HG03066 (cell line): ENCODE data around the gene CXorf65.

Experiments used
- ATAC-seq: cut with Tn5 transposase; IDR thresholded peaks from one replicate; pipeline ENCODE4 v1.9.1; 2021; ENCODE audit warnings: low read depth; ENCODE audit not compliant: unreplicated experiment

The CXorf65 gene

GRCh38 chrX:71106427-71106826 is at the start of gene CXorf65:
Gene CXorf65, minus strand, starts transcription at chrX:71106740. Its CDS starts 184 bp downstream, at chrX:71106556.
- no peak for ATAC-seq

- ATAC-seq, result no peak
Observed at GRCh38 chrX:71154641-71155040, 48.1 kb upstream of the CXorf65 start.

- no peak for ATAC-seq
Observed at GRCh38 chrX:71154196-71154595, 47.7 kb upstream of the CXorf65 start.

GRCh38 chrX:71151366-71151765 is 44.8 kb upstream of the CXorf65 start:
- no peak for ATAC-seq

- no peak for ATAC-seq
Observed at GRCh38 chrX:71148278-71148663, 41.7 kb upstream of the CXorf65 start.

- no peak for ATAC-seq
Observed at GRCh38 chrX:71147496-71148277, 41.1 kb upstream of the CXorf65 start.

GRCh38 chrX:71144651-71145050 is 38.1 kb upstream of the CXorf65 start, which contains the start of gene NLGN3:
Gene NLGN3, plus strand, starts transcription at chrX:71144841. Its CDS starts 2,909 bp downstream, at chrX:71147750.
- ATAC-seq, result no peak

- no peak for ATAC-seq
Observed at GRCh38 chrX:71143508-71143907, 37.0 kb upstream of the CXorf65 start.

GRCh38 chrX:71140440-71140839 is 33.9 kb upstream of the CXorf65 start:
- no peak for ATAC-seq

GRCh38 chrX:71131510-71131909 is 25.0 kb upstream of the CXorf65 start:
- no peak for ATAC-seq

GRCh38 chrX:71128915-71129765 is 22.6 kb upstream of the CXorf65 start:
- no peak for ATAC-seq

- ATAC-seq, result no peak
Observed at GRCh38 chrX:71128166-71128833, 21.8 kb upstream of the CXorf65 start.

- no peak for ATAC-seq
Observed at GRCh38 chrX:71118985-71119535, 12.5 kb upstream of the CXorf65 start.

- peak; percentile 92 for ATAC-seq
Observed at GRCh38 chrX:71118032-71118984, 11.8 kb upstream of the CXorf65 start, which contains the start of gene MED12. Gene MED12, plus strand, starts transcription at chrX:71118596. Its CDS starts 159 bp downstream, at chrX:71118755.

GRCh38 chrX:71117358-71117757 is 10.8 kb upstream of the CXorf65 start:
- no peak for ATAC-seq

- ATAC-seq, result no peak
Observed at GRCh38 chrX:71111921-71112431, 5.4 kb upstream of the CXorf65 start.

GRCh38 chrX:71111141-71111843 is 4.8 kb upstream of the CXorf65 start, which contains the start of gene IL2RG:
Gene IL2RG, minus strand, starts transcription at chrX:71111577. Its CDS starts 38 bp downstream, at chrX:71111539.
- ATAC-seq, result peak; percentile 88

GRCh38 chrX:71109051-71109450 is 2.5 kb upstream of the CXorf65 start:
- ATAC-seq, result no peak
